ENCODE measurements around the gene OR10G4.

Gene OR10G4

GRCh38 chr11:124052966-124053365, 40.2 kb downstream of the OR10G4 start:
- Histone ChIP-seq H3K9me3 (replicated peaks; ENCODE audit: insufficient read depth, low read length) (no peaks in the 10 kb centered on the region), H2AFZ (ENCODE audit: low read length) (no peak overlapping the region)

More at GRCh38 chr11:124052966-124053365, 40.2 kb downstream of the OR10G4 start:
- Histone ChIP-seq H3K9ac (ENCODE audit: low read length) (no peak overlapping the region), H3K9me2 (replicated peaks; ENCODE audit: insufficient read depth, low read length) (no peaks in the 10 kb centered on the region), H3F3A (ENCODE audit: insufficient read depth, low read length) (no peaks in the 10 kb centered on the region), H4K20me1 (ENCODE audit: insufficient read depth, low read length) (no peaks in the 10 kb centered on the region), H3K4me3 (ENCODE audit: low read length) (no peak overlapping the region), H3K4me1 (ENCODE audit: low read length) (no peaks in the 10 kb centered on the region), H3K79me2 (ENCODE audit: low read length) (no peaks in the 10 kb centered on the region), H3K27me3 (replicated peaks; ENCODE audit: insufficient read depth, low read length) (no peaks in the 10 kb centered on the region), H3K27ac (ENCODE audit: low read length) (no peak overlapping the region), H3K4me2 (ENCODE audit: low read depth, low read length) (no peak overlapping the region), H3K36me3 (replicated peaks; ENCODE audit: insufficient read depth, low read length) (no peaks in the 10 kb centered on the region)
- DNase-seq, result no peak
- TF ChIP-seq CTCF (IDR thresholded peaks at IDR 0.05; ENCODE audit: low read length), result no peak
- TF ChIP-seq EZH2 (optimal IDR thresholded peaks at IDR 0.05; ENCODE audit: low read depth, low read length), result no peak
- TF ChIP-seq EZH2phosphoT487 (IDR thresholded peaks at IDR 0.05; ENCODE audit: low read length), result no peak
